Measurements from ENCODE around the gene MYLK.
A peak's percentile ranks its signal among the peaks of the same experiment; 100 is the strongest.

Gene MYLK

DNA sequence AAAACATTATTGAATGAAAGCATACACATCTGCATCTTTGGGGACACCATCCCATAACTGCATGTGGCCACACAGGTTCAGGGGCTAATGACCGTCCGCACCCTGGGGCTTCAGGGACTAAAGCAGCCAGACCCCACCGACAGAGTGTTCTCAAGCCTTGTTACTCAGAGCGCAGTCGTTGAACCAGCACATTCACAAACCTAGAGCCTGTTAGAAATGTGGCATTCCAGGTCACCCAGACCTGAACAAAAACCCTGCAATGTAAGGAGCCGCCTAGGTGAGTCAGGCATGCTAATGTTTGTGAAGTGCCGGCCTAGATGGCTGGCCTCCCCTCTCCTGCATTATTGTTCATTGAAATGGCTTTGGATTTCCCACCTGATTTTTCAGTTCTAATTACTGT, 247.0 kb downstream of the MYLK start:
- no peak for DNase-seq

DNA sequence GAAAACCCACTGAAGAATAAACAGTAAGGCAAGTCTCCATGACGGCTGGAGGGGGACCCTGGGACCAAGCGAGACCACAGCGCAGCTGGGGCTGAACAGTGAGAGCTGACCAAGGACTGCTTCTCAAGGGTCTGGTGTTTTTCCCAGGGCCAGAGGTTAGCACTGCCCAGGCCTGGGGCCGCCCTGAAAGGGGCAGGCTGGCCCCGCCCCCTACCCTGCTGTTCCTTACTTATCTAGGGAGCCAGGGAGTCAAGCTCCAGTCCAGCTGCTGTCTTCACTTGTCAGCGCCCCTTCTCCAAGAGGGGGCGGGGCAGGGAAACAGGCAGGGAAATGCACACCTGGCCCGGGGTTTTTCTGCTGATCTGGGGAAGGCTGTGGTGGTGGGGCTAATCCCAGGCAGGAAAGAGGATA, 247.7 kb downstream of the MYLK start:
- DNase-seq = no peak

DNA sequence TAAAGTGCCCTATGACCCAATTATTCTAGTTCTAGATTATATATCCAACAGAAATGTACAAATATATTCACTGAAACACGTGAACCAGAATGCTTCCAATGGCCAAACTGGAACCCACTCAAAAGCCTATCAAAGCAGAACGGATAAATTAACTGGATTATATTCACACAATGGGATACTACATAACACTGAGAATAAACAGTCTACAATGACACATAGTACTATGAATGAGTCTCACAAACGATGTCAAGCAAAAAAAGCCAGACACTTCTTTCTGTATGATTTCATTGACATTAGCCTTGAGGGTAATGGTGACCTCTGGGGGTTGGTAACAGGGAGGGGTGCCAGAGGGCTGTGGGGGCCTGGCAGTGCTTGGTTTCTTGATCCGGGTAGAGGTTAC, 248.4 kb downstream of the MYLK start:
- DNase-seq = no peak

DNA sequence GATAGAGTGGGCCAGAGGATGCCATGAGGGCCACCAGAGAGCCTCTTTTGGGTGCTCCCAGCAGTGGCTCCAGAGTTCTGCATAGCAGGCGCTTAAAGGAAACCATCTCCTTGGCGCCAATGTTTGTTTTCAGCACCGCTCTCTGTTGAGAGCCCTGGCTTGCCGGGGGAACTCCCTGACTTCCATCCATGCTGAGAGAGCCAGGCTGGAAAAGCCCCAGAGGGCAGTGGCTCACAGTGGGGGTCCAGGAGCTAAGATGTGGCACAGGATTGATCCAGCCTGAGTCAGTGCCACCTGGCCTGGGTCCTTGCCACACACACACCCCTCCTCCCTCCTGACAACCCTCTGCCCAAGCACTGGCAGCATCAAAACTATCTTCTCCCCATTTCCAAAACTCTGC, 248.9 kb downstream of the MYLK start:
- DNase-seq = no peak

DNA sequence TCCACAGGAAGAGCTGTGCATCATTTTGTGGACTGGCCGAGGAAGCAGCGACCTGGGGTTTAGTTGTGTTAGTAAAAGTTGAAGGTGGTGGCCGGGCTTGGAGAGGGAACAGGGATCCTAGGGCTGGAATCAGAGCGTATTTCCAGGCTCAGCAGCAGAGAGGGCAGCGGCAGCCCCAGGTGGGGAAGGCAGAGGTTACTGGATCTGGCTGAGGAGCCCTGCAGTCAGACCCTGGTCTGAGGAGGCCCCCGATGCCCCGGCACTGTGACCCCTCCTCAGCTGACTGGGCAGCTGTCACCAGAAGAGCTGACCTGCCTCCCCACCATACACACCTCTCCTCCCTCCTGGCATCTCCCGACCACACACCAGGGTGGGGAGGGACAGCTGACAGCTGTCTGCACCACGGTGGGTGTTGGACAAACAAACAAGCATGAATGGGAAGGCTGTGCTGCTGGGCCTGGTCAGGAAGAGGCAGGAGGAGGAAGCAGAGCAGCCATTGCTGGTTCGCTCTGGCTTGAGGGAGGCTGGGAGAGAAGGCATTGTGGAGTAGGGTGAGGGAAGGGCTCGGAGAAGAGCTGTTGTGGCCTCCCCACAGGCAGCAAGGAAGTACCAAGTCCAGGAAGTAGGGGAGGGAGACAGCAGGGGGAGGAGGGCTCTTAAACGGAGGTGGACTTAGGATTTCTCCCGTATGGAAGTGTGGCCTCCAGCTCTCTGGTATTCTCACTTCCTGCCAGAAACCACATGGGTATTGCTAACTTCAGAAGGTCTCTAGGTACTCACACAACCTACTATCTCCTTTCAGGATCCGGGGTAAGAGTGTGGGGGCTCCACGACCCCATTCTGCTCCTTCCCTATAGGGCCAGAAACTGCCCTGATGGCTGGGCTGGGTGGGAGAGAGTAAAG, 249.7 kb downstream of the MYLK start:
- no peak for DNase-seq

DNA sequence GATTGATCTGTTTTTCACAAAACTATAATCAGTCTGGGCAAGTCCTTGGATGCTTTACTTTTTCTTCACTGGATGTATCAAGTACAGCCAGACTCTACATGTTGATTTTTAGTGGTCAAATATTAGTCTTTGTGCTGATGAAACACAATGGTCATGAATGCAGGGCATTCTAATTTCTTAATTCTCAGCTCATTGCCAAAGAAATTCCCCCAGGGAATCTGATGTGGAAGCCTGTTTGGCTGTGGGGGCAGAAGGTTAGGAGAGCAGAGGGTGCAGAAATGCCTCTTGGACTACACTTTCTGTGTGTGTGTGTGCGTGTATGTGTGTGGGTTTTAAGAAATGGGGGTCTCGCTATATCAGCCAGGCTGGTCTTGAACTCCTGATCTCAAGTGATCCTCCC, 250.6 kb downstream of the MYLK start:
- DNase-seq = no peak

DNA sequence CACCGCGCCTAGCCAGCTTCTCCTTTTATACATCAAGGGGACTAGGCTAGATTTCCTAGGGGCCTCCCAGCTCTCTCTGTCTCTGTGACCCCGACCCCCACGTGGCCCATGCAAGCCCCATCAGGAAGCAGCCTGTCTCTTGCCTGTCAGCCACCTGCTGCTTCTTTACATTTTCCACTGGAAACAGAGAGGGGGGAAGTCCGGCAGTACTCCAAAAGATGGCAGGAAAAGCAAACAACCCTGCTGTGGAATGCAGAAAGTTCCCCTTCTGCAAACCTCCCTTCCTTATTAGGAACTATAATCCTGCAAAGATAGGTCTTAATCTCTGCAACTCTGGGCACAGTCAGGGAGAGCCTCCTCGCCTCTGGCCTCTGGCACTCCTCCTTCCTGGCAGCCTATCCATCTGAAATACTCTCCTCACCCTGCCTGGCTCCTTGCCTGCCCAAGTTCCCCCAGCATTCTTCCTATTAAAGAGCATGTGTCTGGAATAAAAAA, 251.9 kb downstream of the MYLK start:
- DNase-seq = no peak

DNA sequence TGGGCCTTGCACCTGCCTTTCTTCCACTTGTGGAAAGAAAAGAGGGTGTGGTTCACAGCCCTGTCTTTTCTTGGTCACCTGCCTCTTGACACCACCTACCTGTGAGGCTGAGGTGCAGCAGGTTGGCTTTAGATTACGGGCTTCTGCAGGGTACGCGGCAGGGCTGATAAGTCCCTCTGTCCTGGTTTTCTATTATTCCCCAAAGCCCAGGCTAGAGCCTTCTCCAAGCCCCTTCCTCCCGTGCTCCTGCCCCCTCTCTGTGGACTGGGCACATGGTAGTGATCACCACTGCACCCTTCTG, 254.4 kb downstream of the MYLK start:
- no peak for DNase-seq

DNA sequence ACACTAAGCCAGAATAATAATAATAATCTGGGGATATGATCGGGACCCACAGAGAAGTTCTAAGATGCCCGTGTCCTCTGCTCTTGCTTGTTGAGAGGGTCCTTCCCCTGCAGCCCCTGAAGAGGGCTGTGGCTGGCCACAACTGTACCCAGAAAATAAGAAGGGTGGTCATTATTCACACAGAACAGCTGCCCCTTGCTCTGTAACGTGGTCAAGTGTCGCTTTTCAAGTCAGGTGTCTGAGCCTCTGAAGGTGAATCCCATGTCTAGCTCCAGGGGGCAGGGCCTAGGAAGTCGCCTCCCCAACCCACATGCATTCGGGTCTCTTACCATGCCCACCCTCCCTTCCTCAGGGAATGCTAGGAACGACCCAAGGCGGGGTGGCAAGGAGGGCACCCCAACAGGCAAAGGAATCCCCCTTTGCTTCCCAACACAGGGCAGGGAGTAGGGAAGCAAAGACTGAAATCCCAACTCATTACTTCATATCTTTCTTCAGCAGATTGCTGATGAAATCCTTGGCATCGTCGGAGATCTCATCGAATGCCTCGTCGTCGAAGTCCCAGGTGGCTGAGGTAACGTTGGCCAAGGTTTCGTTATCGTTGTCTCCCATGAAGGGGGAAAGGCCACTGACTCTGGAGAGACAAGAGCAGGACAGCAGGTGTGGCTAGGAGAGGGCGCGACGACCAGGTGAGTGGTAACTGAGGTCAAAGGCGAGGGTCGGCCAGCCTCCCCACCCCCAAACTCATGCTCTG, 255.0 kb downstream of the MYLK start:
- no peak for DNase-seq

DNA sequence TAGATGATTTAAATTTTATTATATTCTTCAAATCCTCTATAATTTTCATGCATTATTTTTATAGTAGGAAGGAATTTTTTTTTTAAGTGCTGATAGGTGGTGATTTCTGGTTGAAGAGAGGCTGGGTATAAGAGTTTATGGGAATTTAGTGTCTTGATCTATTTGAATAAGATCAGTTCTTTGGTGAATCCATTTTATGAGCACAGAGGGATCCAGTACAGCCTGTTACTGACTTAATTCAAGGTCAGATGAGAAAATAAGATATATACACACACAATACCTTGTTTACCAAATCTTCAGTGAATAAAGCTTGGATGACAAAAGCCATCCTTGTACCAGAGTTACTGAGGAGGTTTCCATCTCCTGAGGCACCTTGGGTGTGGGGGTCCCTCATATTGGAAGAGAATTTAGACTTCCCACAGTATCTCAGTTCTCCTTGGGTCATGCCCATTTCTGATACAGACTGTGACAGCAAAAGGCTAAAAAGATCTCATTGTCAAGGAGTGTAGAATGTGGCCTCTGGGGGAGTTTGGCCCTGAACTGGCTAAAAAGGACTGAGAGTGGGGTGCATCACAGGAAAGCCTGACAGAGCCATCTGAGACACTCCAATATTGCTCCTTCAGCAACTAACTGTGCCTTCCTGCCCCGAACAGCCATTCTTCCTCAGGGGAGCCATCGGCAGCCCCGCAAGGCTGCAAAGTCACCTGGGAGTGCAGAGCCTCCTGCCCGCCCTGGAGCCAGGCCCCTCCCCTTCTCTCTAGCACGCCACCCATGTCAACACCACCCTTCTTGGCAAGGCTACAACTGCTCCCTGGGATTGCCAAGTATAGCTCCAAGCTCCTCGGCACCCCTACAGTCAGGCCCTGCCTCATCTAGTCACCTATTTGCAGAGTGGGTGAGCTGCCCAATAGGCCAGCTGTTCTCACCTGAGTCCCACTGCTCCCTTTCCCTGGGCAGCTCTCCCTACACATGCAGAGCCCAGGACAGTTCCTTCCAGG, 256.2 kb downstream of the MYLK start:
- no peak for DNase-seq

DNA sequence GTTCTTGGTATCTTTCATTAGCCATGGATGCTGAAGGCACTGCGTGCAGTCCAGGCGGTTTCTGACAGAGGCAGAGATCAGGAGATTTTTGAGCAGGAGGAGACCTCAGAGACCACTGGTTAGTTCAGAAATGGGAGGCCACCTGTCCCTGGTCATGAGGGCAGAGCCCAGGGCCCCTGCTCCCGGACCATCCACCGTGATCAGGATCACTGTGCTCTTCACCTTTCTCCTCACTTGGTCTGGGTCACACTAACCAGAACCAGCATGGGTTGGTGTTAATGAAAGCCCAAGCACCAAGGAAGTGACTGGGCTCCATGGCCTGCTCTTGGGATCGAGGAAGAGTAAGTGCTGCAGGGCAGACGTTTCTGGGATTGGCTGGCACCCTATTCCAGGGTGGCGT, 257.3 kb downstream of the MYLK start:
- no peak for DNase-seq

DNA sequence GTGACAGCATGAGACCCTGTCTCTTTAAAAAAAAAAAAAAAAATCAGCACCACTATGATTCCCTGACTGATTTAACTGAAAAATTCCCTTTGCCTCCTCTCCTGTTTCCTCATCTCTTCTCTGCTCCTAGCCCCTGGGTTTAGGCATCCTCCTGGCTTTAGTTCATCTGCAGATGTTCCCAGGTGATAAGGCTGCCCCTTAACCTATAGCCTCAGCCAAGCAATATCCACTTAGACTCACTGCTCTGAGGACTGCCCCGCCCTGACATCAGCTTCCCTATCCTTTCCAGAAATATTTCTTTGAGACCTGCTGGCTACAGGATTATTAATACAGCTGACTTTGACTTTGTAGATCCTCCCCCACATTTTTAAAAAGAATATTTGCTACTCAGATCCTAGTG, 259.8 kb downstream of the MYLK start:
- DNase-seq = no peak

DNA sequence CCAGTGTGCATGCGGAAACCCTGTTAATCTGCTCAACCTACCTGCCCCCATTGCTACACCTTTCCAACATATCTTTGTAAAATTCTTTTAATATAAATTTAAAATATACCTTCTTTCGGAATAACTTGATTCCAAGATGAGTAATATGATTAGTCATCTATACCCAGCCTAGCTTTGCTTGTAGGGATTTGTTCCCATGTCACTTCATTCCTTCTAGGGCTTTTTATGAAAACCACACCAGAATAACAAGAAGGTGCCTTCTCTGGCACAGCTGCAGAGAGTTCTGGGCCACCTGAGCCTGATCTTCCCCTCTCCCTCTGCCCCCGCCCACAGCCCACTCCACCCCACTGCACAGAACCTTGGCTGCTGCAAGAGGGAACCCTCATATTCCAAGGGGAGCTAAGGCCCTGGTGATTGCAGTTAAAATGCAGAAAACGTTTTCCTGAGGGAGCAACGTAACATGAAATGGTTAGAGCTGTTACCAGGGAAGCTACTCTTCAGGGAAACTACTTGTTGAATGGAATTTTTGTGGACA, 260.7 kb downstream of the MYLK start:
- DNase-seq = no peak

DNA sequence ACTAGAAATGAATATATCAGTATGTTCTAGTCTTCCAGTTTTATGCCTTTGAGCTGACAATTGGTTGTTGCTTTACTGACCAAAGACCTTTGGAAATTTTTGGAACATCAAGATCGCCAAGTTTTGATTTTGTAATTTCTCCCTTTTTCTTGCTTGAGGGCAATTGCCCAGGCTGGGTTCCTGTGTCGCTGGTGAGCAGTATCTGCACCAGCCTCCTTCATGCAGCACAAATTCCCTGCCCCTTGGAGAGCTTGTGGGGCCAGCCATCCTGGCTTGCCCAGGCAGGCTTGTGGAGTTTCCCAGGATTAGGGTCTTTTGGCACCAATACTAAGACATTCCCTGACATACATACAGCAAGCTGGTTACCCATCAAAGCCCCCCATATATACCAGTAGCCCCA, 261.4 kb downstream of the MYLK start:
- no peak for DNase-seq

DNA sequence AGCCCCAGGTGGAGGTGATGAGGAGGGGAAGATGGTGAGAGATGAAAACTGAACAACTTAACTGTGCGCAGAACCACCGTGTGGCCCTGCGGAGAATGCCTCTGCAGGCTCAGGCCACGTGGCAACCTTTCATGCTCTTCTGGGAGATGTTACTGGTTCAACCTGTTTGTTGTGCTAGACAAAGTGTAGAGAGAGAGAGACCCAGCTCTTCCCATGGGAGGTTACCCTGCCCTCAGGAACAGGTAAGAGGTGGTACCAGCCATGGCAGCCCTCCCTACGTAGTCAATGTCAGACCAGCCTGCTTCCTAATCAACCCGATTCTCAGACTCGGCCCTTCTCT, 262.3 kb downstream of the MYLK start:
- no peak for DNase-seq

DNA sequence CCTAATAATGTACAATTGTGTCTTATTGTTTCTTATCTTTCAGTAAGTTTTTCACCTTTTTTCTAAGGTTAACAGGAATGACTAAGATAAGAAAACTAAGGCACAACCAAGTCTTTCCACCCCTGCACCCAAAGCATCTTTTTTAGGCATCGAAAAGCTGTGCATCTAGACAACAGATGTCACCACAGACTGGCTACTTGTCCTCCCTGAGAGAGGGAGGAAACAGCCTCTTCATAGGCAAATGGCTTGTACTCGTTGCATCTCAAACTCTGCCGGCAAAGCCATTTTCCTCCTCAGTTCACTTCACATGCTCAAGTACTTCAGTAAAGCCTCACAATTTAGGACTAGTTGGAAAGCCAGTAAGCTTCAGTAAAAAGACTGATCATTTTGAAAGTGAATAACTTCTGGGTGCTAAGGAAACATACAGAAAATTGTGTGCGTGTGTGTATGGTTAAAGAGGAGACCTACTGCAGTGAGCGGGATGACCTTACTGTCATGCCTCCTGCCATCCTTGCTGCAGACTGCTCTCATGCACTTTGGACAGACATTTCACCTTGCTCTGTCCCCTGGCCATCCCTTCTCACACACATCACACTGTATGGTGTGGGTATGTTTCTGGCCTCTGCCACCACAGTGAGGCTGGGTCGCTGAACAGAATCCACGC, 262.8 kb downstream of the MYLK start:
- DNase-seq = no peak

DNA sequence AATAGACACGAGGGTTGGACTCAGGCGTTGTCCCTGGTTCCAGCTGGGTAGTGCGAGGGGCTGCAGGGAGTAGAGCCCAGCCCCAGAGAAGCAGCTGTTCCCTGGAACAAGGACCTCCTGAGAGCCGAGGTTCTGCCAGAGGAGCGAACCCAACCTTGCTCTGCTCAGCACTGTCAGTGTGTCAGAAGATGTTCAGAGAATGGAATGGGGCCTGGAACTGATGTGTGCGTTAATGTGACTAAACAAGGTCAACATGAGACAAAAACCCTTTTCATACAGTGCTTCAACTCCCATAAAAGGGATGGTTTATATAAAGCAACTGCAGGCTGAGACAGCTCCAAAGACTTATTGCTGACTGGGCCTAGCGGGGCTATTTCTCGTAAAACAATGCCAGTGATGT, 263.8 kb downstream of the MYLK start:
- no peak for DNase-seq

DNA sequence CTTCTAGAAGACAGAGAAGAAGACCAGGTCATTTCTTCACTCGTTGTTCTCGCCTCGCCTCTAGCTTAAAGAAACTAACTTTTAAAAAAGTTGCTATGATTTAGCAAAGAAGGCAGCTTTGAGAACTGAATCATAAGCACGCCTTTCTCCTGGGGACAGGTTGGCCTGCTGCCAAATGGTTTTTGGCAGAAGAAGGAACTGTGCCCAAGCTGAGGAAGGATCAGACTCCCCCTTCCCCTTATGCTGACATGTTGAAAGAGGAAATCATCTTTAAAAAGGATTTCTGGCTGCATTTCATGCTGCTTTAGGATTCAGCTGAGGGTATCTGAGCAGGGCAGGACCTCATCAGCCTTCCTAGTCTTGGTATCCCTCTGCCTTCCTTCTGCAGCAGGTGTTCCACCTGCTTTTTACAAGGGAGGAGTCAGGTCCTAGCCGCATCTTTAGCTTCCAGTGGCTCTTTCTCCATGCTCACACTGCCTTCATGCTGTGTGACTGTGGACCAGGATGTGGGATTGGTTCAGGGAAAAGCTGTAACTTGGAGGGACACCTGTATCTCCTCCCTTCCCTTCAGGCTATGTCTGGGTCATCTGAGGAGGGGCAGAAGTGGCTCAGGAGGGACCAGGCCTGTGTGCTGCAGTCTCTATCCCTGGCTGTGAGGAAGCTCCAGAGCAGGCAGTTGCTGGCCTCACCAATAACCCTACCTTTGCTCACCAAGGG, 265.2 kb downstream of the MYLK start:
- peak; percentile 31 to 63 for DNase-seq

DNA sequence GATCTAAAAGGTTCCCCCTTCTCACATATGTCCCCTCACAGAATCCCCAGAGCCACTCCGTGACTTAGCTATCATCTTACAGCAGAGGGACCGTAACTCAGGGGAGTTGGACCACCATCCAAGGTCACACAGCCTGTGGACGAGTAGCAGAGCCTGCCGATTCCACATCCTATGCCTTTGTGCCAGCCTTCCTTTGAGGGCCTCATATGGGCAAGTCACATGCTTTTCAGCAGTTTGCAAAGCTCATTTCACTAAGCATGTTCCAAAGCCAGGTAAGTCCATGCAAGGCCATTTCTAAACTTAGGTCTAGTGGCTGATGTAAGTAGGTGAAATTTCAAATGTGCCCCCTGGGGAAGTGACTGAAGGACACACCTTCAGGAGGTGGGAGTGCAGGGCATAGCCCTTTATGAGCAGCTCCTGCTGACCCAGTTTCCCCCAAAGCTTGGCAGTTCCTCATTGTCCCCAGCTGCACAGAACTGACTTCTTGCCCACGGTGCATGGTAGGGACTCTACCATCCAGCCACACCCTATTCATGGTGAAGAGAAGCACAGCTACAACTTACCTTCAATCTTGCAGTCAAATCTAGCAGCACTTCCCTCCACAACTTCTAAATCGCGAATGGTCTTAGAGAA, 265.9 kb downstream of the MYLK start:
- no peak for DNase-seq

DNA sequence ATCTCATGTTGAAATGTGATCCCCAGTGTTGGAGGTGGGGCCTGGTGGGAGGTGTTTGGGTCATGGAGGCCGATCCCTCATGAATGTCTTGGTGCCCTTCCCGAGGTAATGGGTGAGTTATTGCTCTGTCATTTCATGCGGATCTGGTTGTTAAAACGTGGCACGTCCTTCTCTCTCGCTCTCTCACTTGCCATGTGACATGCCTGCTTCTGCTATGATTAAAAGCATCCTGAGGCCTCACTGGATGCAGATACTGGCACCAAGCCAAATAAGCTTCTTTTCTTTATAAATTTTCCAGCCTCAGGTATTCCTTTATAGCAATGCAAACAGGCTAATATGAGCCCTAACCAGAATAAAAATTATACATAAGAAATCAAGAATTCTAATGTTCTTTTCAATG, 267.5 kb downstream of the MYLK start:
- DNase-seq = no peak

DNA sequence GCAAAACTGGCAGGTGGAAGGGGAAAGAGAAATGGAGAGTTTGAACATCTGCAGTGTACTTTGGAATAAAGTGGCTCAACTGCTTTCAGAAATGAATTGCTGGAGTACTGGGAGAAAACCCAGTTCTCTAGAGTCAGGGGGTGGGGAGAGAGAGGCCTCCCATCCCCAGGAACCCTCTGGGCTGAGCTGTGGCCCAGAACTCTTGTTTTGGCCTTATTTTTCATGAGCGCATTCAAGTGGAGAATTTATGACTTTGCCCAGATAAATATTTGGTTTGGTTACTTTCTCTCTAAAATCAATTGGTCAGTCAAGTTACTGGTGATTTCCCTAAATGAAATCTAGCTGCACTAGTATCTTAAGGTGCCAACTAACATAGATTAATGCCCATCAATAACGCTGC, 270.6 kb downstream of the MYLK start:
- no peak for DNase-seq

Measured in CD4-positive, alpha-beta T cell treated with Interferon alpha-2 for 1 hour (primary cell).